K562 (cell line): ENCODE results near the gene CHAMP1. TPM values are rescaled to one million over a fixed set of nuclear protein-coding genes. Genes with fewer than 3 reads are reported as not detected.

Source experiments
- ATAC-seq: fragments of 200-7000 bp; cut with Tn5 transposase; 3 replicates; pipeline ENCODE4 v1.9.1; 2020; ENCODE audit warnings: moderate library complexity
- BruUV-seq: library from RNA; stranded (reverse); fragments of 400-500 nt; replicated peaks from 2 replicates; lab custom pipeline; 2021; lab: Mats Ljungman, UMichigan
- CTCF ChIA-PET: fragments of 300-600 bp; formaldehyde crosslinking; extraction: SDS; loops from one replicate; lab custom pipeline; 2021; ENCODE audit warnings: low intra/inter-chr PET ratio; lab: Yijun Ruan, JAX
- POLR2A ChIA-PET: fragments of 300-600, 350-650 bp; sonication (Branson Sonifier 250); formaldehyde crosslinking; extraction: SDS; loops from one replicate; lab custom pipeline; 2021; ENCODE audit warnings: antibody characterized with exemption, inconsistent platforms; lab: Yijun Ruan, JAX
- DNase-seq, 4 experiments: peaks; one replicate each; pipeline versions ENCODE4 v3.0.0 to v3.0.0-alpha.2; 2011 to 2018; ENCODE audit warnings: low spot score in 3 of 4, mixed read lengths in 3 of 4; ENCODE audit errors: extremely low read depth in 1 of 4
- FAIRE-seq: peaks from 2 replicates; lab custom pipeline; 2011; peaks lifted over from hg19 to GRCh38; lab: Jason Lieb, UNC
- H2AFZ ChIP-seq: 2 replicates; pipeline ENCODE4 v1.6.0; 2011; ENCODE audit warnings: low read depth, low read length, control low read depth, inconsistent platforms
- H3K27ac ChIP-seq: fragments of 200-600 bp; 3 replicates; pipeline ENCODE4 v1.8.0; 2011; ENCODE audit warnings: low read depth, mild to moderate bottlenecking, control low read depth, inconsistent platforms, low read length, moderate library complexity, mixed read lengths; ENCODE audit errors: extremely low read depth
- H3K27me3 ChIP-seq, 2 experiments: fragments of 300-600 bp in 1 of 2; 2 replicates in 1 of 2; 3 replicates in 1 of 2; pipeline versions ENCODE4 v1.6.0 to v1.8.0; 2011; ENCODE audit warnings: inconsistent platforms in 2 of 2, low read length in 2 of 2, mild to moderate bottlenecking in 1 of 2, mixed read lengths in 1 of 2, moderate library complexity in 1 of 2; ENCODE audit not compliant: control insufficient read depth in 2 of 2, insufficient read depth in 2 of 2
- H3K36me3 ChIP-seq: fragments of 300-600 bp; 3 replicates; pipeline ENCODE4 v1.8.0; 2011; ENCODE audit warnings: mild to moderate bottlenecking, low read length, inconsistent platforms; ENCODE audit not compliant: control insufficient read depth, insufficient read depth
- H3K4me1 ChIP-seq, 2 experiments: fragments of 200-600 bp in 1 of 2; replicated peaks in 1 of 2; 2 replicates in 1 of 2; 3 replicates in 1 of 2; pipeline versions ENCODE4 v1.5.1 to v1.8.0; 2011; ENCODE audit warnings: inconsistent platforms in 2 of 2, low read length in 2 of 2, mild to moderate bottlenecking in 1 of 2, mixed read lengths in 1 of 2, moderate library complexity in 1 of 2; ENCODE audit not compliant: control insufficient read depth in 2 of 2, insufficient read depth in 2 of 2
- H3K4me2 ChIP-seq: 2 replicates; pipeline ENCODE4 v1.6.1; 2011; ENCODE audit warnings: low read length, control low read depth, inconsistent platforms, mixed read lengths; ENCODE audit not compliant: insufficient read depth
- H3K4me3 ChIP-seq: fragments of 200-600 bp; sonication (generic), shearing (Covaris generic); 2 replicates; pipeline ENCODE4 v1.5.1; 2016; ENCODE audit warnings: control low read depth, inconsistent platforms
- H3K79me2 ChIP-seq: fragments of 200-600 bp; 3 replicates; pipeline ENCODE4 v1.8.0; 2011; ENCODE audit warnings: low read length, inconsistent platforms; ENCODE audit not compliant: control insufficient read depth, insufficient read depth
- H3K9ac ChIP-seq, 2 experiments: 2 replicates each; pipeline versions ENCODE4 v1.6.0 to v1.6.1; 2011; ENCODE audit warnings: low read depth in 2 of 2, low read length in 2 of 2, control low read depth in 1 of 2, inconsistent platforms in 1 of 2, mild to moderate bottlenecking in 1 of 2, mixed read lengths in 1 of 2; ENCODE audit not compliant: insufficient read depth in 1 of 2
- H3K9me1 ChIP-seq: one replicate; pipeline ENCODE4 v1.6.0; 2011; ENCODE audit warnings: inconsistent platforms, mild to moderate bottlenecking, low read length, moderate library complexity; ENCODE audit not compliant: control insufficient read depth, insufficient read depth
- H3K9me3 ChIP-seq: replicated peaks from 2 replicates; pipeline ENCODE4 v1.5.1; 2011; ENCODE audit warnings: low read depth, low read length, inconsistent platforms; ENCODE audit not compliant: control insufficient read depth, insufficient read depth
- H4K20me1 ChIP-seq: replicated peaks from 2 replicates; pipeline ENCODE4 v1.6.1; 2011; ENCODE audit warnings: low read length, inconsistent platforms, mixed read lengths; ENCODE audit not compliant: control insufficient read depth, insufficient read depth
- CBX2 ChIP-seq: fragments of 200-600 bp; sonication (generic); IDR thresholded peaks from one replicate; pipeline ENCODE4 v1.6.1; 2012; ENCODE audit warnings: mild to moderate bottlenecking, low read length, inconsistent platforms; ENCODE audit not compliant: insufficient read depth, poor library complexity, severe bottlenecking
- CHAMP1 ChIP-seq: fragments of 450-650 bp; IDR thresholded peaks from 2 replicates; pipeline ENCODE4 v1.6.1; 2016; ENCODE audit warnings: mild to moderate bottlenecking
- CUX1 ChIP-seq: fragments of 200-800 bp; sonication (Bioruptor generic); IDR thresholded peaks from 2 replicates; pipeline ENCODE4 v1.6.1; 2016; ENCODE audit warnings: missing genetic modification characterization, missing compliant biosample characterization
- EGR1 ChIP-seq: fragments of 450-650 bp; conservative IDR thresholded peaks from 2 replicates; pipeline ENCODE4 v1.6.1; 2017; ENCODE audit warnings: mild to moderate bottlenecking
- FOXJ2 ChIP-seq: fragments of 200-800 bp; sonication (Bioruptor generic); IDR thresholded peaks from 2 replicates; pipeline ENCODE4 v1.6.1; 2016; ENCODE audit warnings: missing genetic modification characterization, missing compliant biosample characterization
- MCM7 ChIP-seq, 2 experiments: fragments of 450-650 bp; IDR thresholded peaks; 2 replicates each; pipeline ENCODE4 v1.6.1; 2016 to 2018
- MEIS2 ChIP-seq: fragments of 450-650 bp; IDR thresholded peaks from 2 replicates; pipeline ENCODE4 v1.6.1; 2014; ENCODE audit warnings: mild to moderate bottlenecking; ENCODE audit not compliant: partially characterized antibody
- MYC ChIP-seq, 2 experiments: fragments of 250-450 bp in 1 of 2; sonication (Bioruptor Pico) in 1 of 2; IDR thresholded peaks; 2 replicates each; pipeline versions ENCODE4 v1.5.1 to v1.6.1; 2012 to 2021; ENCODE audit warnings: low read depth in 2 of 2, borderline replicate concordance in 1 of 2, improper control_type of control experiment in 1 of 2, low read length in 1 of 2, mild to moderate bottlenecking in 1 of 2, moderate library complexity in 1 of 2
- TAL1 ChIP-seq: fragments of 450-650 bp; IDR thresholded peaks from 2 replicates; pipeline ENCODE4 v1.6.1; 2016; ENCODE audit warnings: mild to moderate bottlenecking
- WGBS: fragments of 100-300 bp; shearing (Covaris generic); methylation state at CpG from one replicate; pipeline ENCODE4 v1.1.6; 2016; ENCODE audit warnings: low coverage, mixed read lengths; ENCODE audit not compliant: insufficient coverage; ENCODE audit errors: missing lambda C conversion rate; 5-methylcytosine and 5-hydroxymethylcytosine counted together
- in situ Hi-C: fragments of 300-500 bp; cut with MboI; formaldehyde crosslinking; loops from 4 replicates; pipeline ENCODE4 v1.15.0; 2018; ENCODE audit warnings: inconsistent platforms, mixed read lengths
- intact Hi-C: fragments of 100-400 bp; cut with micrococcal nuclease; formaldehyde crosslinking; loops from 2 replicates; pipeline ENCODE4 v1.14.2; 2022
- polyA plus RNA-seq, 8 experiments: library from polyadenylated mRNA; depleted of rRNA in 4 of 8; stranded (reverse) in 5 of 8; unstranded in 3 of 8; fragments of >200 nt; fragmentation: Nextera tagmentation in 2 of 8; fragmentation: Illumina TruSeq in 1 of 8; extraction: Ambion mirVana in 2 of 8; extraction: Trizol in 1 of 8; gene quantifications; 2 replicates each; pipeline versions ENCODE4 v1.2.1 to v1.2.3, GENCODE V29; 2011 to 2014; ENCODE audit warnings: inconsistent platforms in 1 of 8, missing spikeins in 1 of 8
- total RNA-seq, 7 experiments: library from RNA; depleted of rRNA in 6 of 7; stranded (reverse); fragments of >200 nt in 6 of 7; fragmentation: Illumina TruSeq in 2 of 7; extraction: Trizol in 2 of 7; gene quantifications; 2 replicates each; pipeline versions ENCODE4 v1.2.1 to v1.2.3, GENCODE V29; 2011 to 2021; ENCODE audit warnings: low replicate concordance in 1 of 7
- TF ChIP-seq, protein P1 (sequence below): IDR thresholded peaks from 2 replicates; pipeline ENCODE4 v1.6.1; 2011; ENCODE audit not compliant: insufficient read length; ENCODE audit errors: extremely low read depth

Gene CHAMP1
- total and polyA plus RNA-seq, 9 of the 15 experiments (the other 6 are each of a cell fraction or from before 2014, with no cell fraction given): 0.70 to 40.6 (median 15.3) TPM

DNA sequence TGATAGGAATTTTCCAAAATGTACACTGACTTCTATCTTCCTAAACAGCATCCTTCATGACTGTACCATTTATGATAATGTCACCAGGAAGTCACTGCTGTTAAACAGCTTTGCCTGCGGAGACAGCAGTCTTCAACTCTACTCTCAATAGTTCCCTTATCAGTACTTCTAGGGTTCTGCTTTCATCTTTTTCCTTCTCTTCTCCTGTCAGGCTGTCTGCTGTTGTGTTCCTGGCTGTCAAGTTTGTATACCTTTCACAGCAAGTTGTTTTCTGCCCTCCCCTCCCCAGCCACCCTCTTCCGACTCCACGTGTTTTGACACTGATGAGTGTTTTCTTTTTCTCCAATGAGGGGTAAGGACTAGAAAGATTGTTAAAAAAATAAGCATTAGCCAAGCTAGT, 30.7 kb upstream of the CHAMP1 start (continued):
- TF ChIP-seq CUX1 (CRISPR knock-in tag) (no peak), MEIS2 (peak; percentile 45), EGR1 (no peak)

DNA sequence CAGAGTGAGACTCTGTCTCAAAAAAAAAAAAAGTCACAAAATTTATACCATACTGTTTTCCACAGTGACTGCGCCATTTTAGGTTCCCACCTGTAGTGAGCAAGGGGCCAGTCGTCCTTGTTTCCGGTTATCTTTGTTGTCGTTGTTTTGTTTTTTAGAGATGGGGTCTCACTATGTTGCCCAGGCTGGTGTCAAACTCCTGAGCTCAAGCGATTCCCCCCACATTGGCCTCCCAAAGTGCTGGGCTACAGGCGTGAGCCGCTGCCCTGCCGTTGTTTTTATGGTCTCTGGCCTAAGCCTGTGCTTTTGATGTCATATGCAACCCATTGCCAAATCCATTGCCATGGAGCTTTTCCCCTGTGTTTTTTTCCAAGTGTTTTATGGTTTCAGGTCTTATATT, 29.6 kb upstream of the CHAMP1 start:
- BruUV-seq: no TSS peak
- POLR2A ChIA-PET: interaction anchor here (0.7 to 1.0 kb wide), 3 partner anchors 10 to 33 kb away, joined by 3 read pairs; no protein-coding TSS in a partner anchor
- 0 out of 3 replicates have a peak overlapping the region, but pooled peaks have one; percentile 3 for H3K27ac ChIP-seq
- TF ChIP-seq CHAMP1 (no peak), MCM7 (IDR thresholded peaks at IDR 0.05) (no peak), MYC (IDR thresholded peaks at IDR 0.05; ENCODE audit: low read depth, low read length) (no peak), MYC (CRISPR knock-in tag; IDR thresholded peaks at IDR 0.05; ENCODE audit: borderline replicate concordance, low read depth) (no peak), CBX2 (no peak), TAL1 (no peak), FOXJ2 (tag) (no peak)
- TF ChIP-seq, protein P1, sequence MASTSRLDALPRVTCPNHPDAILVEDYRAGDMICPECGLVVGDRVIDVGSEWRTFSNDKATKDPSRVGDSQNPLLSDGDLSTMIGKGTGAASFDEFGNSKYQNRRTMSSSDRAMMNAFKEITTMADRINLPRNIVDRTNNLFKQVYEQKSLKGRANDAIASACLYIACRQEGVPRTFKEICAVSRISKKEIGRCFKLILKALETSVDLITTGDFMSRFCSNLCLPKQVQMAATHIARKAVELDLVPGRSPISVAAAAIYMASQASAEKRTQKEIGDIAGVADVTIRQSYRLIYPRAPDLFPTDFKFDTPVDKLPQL: no peak

More for the DNA sequence above, 29.6 kb upstream of the CHAMP1 start:
- Histone ChIP-seq H3K9me1 (no peaks in the 10 kb centered on the region), H3K4me2 (no peak overlapping the region), H3K9ac (no peak overlapping the region), H3K36me3 (peaks cover 65% of the 10 kb centered on the region), H4K20me1 (no peaks in the 10 kb centered on the region; the same call in 1 of the 2 replicates), H3K4me3 (no peak overlapping the region), H3K9me3 (no peaks in the 10 kb centered on the region), H3K27me3 (no peaks in the 10 kb centered on the region), H2AFZ (no peak overlapping the region), H3K79me2 (peaks cover 54% of the 10 kb centered on the region), H3K4me1 (peaks cover 21 to 37% of the 10 kb centered on the region in 2 experiments)
- CTCF ChIA-PET: no interaction called here
- DNase-seq: no peak
- in situ Hi-C loops (no loop called here), intact Hi-C loops (no loop called here)
- no peak for FAIRE-seq
- 92% methylated on average over 8 of the region's 8 CpGs for WGBS
- ATAC-seq: no peak
